Measurements from ENCODE around the gene PLD5. TPM values are rescaled to one million over a fixed set of nuclear protein-coding genes. Genes with fewer than 3 reads are reported as not detected.
A peak's percentile ranks its signal among the peaks of the same experiment; 100 is the strongest.

Gene PLD5
- total and polyA plus RNA-seq, 8 donors, result 0.24 to 11.0 (median 0.54) TPM

GRCh38 chr1:242428399-242429190 is 95.9 kb downstream of the PLD5 start:
- no peak for TF ChIP-seq CTCF (IDR thresholded peaks at IDR 0.05)
- intact Hi-C loops (cut with DNase I), result no loop called here
- DNase-seq, result no peak

GRCh38 chr1:242427519-242427918 is 97.0 kb downstream of the PLD5 start:
- H3K4me1 ChIP-seq, result no peaks in the 10 kb centered on the region
- no peak overlapping the region for H3K27ac ChIP-seq
- H3K36me3 ChIP-seq, result no peaks in the 10 kb centered on the region
- TF ChIP-seq CTCF (IDR thresholded peaks at IDR 0.05), result no peak
- intact Hi-C loops (cut with DNase I), result no loop called here
- no peaks in the 10 kb centered on the region for H3K27me3 ChIP-seq
- H3K4me3 ChIP-seq, result no peak overlapping the region
- ATAC-seq, result no peak
- no peaks in the 10 kb centered on the region for H3K9me3 ChIP-seq
- peak in 1 of 4 donors; percentile 24 for DNase-seq

More at GRCh38 chr1:242428399-242429190, 95.9 kb downstream of the PLD5 start:
- Histone ChIP-seq H3K9me3 (no peaks in the 10 kb centered on the region), H3K27me3 (no peaks in the 10 kb centered on the region), H3K4me1 (no peaks in the 10 kb centered on the region), H3K36me3 (no peaks in the 10 kb centered on the region), H3K4me3 (no peak overlapping the region), H3K27ac (no peak overlapping the region)
- no peak for ATAC-seq

- Histone ChIP-seq H3K36me3 (no peaks in the 10 kb centered on the region), H3K4me1 (no peaks in the 10 kb centered on the region), H3K9me3 (no peaks in the 10 kb centered on the region), H3K27me3 (no peaks in the 10 kb centered on the region), H3K4me3 (no peak overlapping the region), H3K27ac (no peak overlapping the region)
- intact Hi-C loops (cut with DNase I), result no loop called here
- DNase-seq (no peak), ATAC-seq (no peak)
- TF ChIP-seq CTCF (IDR thresholded peaks at IDR 0.05), result no peak
Observed at GRCh38 chr1:242426271-242426905, 98.1 kb downstream of the PLD5 start.

GRCh38 chr1:242425232-242425631 is 99.3 kb downstream of the PLD5 start:
- Histone ChIP-seq H3K4me1 (no peaks in the 10 kb centered on the region), H3K4me3 (no peak overlapping the region), H3K27me3 (no peaks in the 10 kb centered on the region), H3K9me3 (no peaks in the 10 kb centered on the region), H3K27ac (no peak overlapping the region), H3K36me3 (no peaks in the 10 kb centered on the region)
- no peak for TF ChIP-seq CTCF (IDR thresholded peaks at IDR 0.05)
- ATAC-seq, result no peak
- DNase-seq, result no peak
- intact Hi-C loops (cut with DNase I), result no loop called here

- H3K4me3 ChIP-seq, result no peak overlapping the region
- no peaks in the 10 kb centered on the region for H3K9me3 ChIP-seq
- TF ChIP-seq CTCF (IDR thresholded peaks at IDR 0.05), result no peak
- no peaks in the 10 kb centered on the region for H3K4me1 ChIP-seq
- no peak for ATAC-seq
- H3K27me3 ChIP-seq, result no peaks in the 10 kb centered on the region
- DNase-seq, result no peak
- no peak overlapping the region for H3K27ac ChIP-seq
- intact Hi-C loops (cut with DNase I), result no loop called here
- no peaks in the 10 kb centered on the region for H3K36me3 ChIP-seq
Observed at GRCh38 chr1:242416657-242417056, 107.8 kb downstream of the PLD5 start.

Measured in left lung (tissue), 10 donors.